HT-29 (cell line): ENCODE data around the gene CBX3. TPM values are rescaled to one million over a fixed set of nuclear protein-coding genes. Genes with fewer than 3 reads are reported as not detected.
"Not testable (repeated sequence)": the region's sequence is repeated elsewhere in the genome, so short reads cannot be mapped to it uniquely, and the experiment has no call there.

Source experiments
- DNase-seq: peaks from one replicate; pipeline ENCODE4 v3.0.0-alpha.2; 2015; ENCODE audit warnings: low spot score
- total RNA-seq: library from RNA; depleted of rRNA; stranded (reverse); fragments of >200 nt; shearing (Covaris generic); gene quantifications from 2 replicates; pipeline ENCODE4 v1.2.3, GENCODE V29; 2014

Gene CBX3
- total RNA-seq, 1 experiment from 2014 or later, result 163 TPM

DNA sequence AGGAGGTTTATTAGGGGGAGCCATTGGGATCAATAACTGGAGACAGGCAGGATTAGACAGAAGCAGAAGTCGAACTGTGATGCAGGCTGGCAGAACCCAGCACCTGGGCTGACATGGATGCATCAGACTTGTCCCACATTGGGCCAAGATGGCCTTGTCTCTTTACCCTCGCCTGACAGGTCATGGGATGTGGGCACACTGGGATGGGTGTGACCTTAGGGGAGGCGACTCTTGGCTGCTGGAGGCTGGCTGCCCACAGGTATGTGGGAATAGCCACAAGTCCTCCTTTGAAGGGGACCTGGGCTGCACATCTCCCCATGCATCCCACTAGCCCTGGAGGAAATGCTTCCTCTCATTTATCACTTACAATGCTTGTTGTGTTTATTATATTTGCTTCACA is 32.3 kb upstream of the CBX3 start:
- DNase-seq, result no peak

- DNase-seq, result no peak
Observed at GRCh38 chr7:26170663-26171062, 30.9 kb upstream of the CBX3 start.

DNA sequence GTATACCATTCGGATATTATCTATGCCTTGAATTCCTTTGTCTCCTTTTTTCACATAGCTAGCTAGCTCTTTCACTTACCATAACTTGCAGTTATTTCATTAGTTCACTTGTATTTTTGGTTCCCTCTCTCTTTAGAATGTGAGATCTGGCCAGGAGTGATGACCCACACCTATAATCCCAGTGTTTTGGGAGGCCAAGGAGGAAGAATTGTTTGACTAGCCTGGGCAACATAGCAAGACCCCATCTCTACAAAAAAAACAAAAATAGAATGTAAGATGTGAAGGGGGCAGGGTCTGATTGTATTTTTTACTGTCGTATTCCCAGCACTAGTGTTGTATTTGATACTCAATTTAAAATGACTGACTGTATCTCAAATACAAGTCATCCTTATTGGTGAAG is 29.9 kb upstream of the CBX3 start:
- DNase-seq, result no peak

- DNase-seq, result no peak
Observed at GRCh38 chr7:26172048-26172447, 29.5 kb upstream of the CBX3 start.

GRCh38 chr7:26175903-26176302 is 25.6 kb upstream of the CBX3 start:
- DNase-seq, result not testable (repeated sequence)

- DNase-seq, result not testable (repeated sequence)
Observed at GRCh38 chr7:26176696-26177095, 24.8 kb upstream of the CBX3 start.

- DNase-seq, result not testable (repeated sequence)
Observed at GRCh38 chr7:26177269-26177668, 24.3 kb upstream of the CBX3 start.

GRCh38 chr7:26178272-26178960 is 23.1 kb upstream of the CBX3 start:
- no peak for DNase-seq

DNA sequence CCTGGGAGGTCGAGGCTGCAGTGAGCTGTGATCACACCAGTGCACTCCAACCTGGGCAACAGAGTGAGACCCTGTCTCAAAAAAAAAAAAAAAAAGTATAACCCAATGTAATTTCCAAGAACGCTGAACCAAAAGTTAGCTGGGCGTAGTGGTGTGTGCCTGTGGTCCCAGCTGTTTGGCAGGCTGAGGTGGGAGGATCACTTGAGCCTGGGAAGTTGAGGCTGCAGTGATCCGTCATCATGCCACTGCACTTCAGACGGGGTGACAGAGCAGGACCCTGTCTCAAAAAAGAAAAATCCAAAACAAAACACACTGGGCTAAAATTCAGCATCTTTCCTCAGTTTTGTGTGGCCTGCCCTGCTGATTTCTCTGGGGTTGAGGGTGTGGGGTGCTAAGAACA is 22.1 kb upstream of the CBX3 start:
- no peak for DNase-seq

DNA sequence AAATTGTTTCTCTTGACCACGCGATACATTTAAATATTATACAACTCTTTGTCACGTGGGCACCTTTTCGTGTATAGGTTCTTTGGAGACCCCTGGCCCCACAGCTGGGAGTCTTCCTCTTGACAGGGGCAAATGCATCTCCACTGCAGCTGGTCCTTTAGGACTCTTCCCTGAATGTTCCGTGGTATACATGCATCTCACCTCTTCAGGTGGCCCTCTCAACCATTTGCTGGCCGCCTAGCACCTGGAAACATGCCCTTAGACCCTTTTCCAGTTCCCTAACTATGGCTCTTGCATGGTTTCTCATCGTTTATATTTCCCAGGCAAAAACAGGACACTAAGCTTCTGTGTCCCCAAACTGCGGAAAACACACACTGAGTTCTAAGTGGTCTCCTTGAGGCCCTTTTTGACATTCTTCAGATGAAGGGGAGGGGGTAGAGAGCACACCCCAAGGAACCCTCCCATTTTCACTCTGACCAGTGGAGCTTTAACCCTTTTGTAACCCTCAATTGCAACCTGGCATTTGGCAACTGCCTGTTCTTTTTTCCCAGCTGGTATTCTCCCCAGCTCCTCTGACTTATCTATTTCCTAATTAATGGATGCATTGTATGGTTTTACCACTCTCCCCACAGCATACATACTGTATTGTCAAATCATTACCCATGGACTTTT is 21.6 kb upstream of the CBX3 start:
- no peak for DNase-seq

DNA sequence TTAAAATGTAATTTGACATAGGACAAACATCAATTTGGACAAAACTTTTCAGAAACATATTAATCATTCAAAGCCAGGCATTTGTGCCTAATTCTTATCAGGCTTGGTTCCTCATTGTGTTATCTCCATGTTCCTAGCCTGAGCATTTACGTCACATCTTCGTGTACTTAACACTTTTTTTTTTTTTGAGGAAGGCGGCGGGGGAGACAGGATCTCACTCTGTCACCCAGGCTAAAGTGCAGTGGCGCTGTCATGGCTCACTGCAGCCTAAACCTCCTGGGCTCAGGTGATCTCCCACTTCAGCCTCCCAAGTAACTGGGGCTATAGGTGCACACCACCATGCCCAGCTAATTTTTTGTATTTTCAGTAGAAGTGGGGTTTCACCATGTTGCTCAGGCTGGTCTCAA is 20.8 kb upstream of the CBX3 start:
- DNase-seq, result no peak

DNA sequence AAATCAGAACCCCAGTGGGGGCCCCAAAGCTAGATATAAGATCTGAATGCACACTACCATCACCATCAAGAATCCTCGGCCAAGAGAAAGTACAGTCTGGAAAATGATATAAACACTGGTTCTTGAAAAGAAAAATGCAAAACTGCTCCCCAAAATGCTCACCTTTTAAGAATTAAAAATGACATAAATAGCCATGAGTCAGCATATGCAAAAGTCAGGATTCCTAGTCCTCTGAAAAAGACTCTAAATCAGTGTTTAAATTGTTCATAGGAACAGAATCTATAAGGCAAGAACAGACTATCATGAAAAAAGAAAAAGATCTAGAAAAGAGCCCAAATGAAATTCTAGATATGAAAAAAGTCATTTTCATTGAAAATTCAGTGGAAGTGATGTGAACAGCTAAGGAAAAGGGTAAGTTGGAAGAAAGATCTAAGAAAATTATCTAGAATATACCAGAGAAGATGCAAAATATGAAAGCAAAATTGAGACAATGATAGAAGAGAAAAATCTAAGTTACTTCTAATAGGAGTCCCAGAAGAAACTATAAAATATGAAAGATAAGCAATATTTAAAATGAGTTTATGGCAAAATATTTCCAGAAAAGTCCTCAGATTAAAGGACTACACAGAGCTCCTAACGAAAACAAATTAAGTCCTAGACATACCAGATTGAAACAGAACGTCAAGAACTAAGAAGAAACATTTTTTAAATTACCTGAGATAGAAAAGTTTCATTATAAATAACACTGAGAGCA is 19.9 kb upstream of the CBX3 start:
- DNase-seq, result no peak

DNA sequence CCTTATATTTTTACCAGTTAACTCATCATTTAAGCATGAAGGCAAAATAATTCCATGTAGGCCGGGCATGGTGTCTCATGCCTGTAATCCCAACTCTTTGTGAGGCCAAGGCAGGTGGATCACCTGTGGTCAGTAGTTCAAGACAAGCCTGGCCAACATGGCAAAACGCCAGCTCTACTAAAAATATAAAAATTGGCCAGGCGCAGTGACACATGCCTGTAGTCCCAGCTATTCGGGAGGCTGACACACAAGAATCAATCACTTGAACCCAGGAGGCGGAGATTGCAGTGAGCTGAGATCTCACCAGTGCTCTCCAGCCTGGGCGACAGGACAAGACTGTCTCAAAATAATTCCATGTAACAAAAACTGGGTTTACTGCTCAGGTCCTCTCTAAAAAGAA is 19.3 kb upstream of the CBX3 start:
- DNase-seq, result no peak

DNA sequence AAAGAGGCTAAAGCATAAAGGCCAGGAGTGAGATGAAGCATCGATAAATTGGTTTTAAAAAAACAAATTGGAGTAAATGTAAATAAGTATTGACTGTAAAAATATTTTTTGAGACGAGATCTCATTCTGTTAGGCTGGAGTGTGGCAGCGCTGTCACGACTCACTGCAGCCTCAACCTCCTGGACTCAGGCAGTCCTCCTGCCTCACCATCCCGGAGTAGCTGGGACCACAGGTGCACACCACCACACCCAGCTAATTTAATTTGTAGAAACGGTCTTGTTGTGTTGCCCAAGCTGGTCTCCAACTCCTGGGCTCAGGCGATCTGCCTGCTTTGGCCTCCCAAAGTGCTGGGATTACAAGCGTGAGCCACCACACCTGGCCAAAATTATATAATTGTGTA is 18.8 kb upstream of the CBX3 start:
- no peak for DNase-seq

DNA sequence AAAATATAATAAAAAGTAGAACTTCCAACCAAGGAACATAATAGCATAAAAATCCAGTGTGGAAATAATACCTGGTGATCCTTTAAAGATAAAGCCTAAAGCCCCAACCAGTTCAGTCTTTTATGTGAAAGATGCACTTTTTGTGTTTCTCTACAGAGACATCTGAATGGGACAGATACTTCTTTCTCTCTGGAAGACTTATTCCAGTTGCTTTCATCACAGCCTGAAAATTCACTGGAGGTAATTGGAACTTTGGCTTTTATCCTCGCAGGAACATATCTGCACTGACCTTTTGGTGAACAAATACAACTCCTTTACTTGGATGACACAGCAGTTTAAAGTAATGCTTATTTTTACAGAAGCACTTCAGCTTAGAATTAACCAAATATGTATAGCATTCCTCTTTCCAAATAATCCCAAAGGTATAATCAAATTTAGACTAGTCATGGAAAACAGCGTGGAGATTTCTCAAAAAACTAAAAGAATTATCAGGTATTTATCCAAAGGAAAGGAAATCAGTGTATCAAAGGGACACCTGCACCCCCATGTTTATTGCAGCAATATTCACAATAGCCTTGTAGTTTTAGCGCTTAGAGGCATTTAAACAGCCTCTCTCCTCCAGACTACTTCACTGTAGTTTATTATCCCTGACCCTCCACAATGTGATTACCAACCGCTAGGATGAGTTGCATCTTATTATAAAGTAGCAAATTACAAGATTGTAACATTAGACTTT is 17.8 kb upstream of the CBX3 start:
- no peak for DNase-seq

DNA sequence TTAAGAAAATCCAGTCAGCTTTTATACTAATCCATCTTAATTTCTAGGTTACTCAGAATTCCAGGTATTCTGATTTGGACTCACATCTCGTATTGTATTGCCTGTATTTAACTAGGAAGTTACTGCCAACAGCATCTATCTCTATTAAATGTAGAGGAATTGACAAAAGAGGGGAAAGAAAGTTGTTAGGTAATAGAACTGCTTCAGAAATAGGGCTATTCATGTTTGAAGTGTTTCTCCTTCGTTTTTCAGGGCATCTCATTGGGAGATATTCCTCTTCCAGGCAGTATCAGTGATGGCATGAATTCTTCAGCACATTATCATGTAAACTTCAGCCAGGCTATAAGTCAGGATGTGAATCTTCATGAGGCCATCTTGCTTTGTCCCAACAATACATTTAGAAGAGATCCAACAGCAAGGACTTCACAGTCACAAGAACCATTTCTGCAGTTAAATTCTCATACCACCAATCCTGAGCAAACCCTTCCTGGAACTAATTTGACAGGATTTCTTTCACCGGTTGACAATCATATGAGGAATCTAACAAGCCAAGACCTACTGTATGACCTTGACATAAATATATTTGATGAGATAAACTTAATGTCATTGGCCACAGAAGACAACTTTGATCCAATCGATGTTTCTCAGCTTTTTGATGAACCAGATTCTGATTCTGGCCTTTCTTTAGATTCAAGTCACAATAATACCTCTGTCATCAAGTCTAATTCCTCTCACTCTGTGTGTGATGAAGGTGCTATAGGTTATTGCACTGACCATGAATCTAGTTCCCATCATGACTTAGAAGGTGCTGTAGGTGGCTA is 17.1 kb upstream of the CBX3 start:
- DNase-seq, result not testable (repeated sequence)

DNA sequence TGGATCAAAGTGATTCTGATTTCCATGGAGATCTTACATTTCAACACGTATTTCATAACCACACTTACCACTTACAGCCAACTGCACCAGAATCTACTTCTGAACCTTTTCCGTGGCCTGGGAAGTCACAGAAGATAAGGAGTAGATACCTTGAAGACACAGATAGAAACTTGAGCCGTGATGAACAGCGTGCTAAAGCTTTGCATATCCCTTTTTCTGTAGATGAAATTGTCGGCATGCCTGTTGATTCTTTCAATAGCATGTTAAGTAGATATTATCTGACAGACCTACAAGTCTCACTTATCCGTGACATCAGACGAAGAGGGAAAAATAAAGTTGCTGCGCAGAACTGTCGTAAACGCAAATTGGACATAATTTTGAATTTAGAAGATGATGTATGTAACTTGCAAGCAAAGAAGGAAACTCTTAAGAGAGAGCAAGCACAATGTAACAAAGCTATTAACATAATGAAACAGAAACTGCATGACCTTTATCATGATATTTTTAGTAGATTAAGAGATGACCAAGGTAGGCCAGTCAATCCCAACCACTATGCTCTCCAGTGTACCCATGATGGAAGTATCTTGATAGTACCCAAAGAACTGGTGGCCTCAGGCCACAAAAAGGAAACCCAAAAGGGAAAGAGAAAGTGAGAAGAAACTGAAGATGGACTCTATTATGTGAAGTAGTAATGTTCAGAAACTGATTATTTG is 16.3 kb upstream of the CBX3 start:
- DNase-seq, result no peak

DNA sequence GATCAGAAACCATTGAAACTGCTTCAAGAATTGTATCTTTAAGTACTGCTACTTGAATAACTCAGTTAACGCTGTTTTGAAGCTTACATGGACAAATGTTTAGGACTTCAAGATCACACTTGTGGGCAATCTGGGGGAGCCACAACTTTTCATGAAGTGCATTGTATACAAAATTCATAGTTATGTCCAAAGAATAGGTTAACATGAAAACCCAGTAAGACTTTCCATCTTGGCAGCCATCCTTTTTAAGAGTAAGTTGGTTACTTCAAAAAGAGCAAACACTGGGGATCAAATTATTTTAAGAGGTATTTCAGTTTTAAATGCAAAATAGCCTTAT is 15.7 kb upstream of the CBX3 start:
- peak; percentile 28 for DNase-seq

DNA sequence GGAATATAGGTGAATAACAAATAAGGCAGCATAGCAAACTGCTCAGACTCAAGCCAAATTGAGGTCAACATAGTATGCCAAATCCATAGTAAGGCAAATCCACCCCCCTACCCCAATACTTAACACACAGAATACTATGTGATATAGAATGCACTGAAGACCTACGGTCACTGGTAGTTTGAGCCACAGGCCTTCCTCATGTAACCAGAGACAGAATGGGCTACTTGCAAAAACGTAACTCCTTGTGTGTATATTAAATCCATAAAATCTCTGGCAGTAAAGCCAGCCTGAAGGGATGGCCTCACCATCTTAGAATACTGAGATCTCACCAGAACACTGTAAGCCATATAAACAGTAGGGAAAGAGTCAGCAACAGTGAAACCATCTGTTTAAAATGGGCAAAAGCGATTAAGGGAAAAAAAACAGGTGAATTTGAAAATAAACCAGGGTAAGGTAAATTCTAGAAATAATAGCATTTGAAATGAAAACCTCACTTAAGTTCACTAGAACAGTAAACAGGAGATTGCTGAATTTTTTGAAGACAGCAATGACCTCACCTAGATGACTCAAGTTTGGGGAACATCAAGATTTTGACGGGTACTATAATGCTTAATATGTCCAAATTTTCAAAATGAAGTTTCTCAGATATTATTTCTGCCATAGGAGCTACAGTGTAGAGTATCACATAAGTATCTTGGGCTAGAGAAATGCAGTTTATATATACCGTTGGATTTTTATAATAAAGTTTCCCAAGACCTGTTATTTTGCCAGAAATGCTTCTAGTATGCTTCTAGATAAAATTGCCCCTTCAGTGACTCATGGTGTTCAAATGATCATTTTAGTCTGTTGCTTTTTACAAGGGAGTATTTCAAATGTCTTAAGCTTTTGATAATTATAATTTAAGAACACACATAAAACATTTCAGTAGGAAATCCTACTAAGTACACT is 14.9 kb upstream of the CBX3 start:
- peak; percentile 51 for DNase-seq
